HG03521 (cell line): Measurements from ENCODE around the gene HDAC10.
"Not testable (repeated sequence)": the region's sequence is repeated elsewhere in the genome, so short reads cannot be mapped to it uniquely, and the experiment has no call there.

Source experiments
- ATAC-seq: cut with Tn5 transposase; IDR thresholded peaks from one replicate; pipeline ENCODE4 v1.9.1; 2021; ENCODE audit warnings: mild to moderate bottlenecking, moderate library complexity; ENCODE audit not compliant: unreplicated experiment

HDAC10 gene

GRCh38 chr22:50285568-50286229 lies 34.6 kb upstream of the HDAC10 start:
- ATAC-seq, result no peak

GRCh38 chr22:50284479-50284878 lies 33.4 kb upstream of the HDAC10 start:
- ATAC-seq, result no peak

- ATAC-seq, result no peak
Observed at GRCh38 chr22:50283821-50284220, 32.8 kb upstream of the HDAC10 start.

GRCh38 chr22:50282361-50283155 lies 31.5 kb upstream of the HDAC10 start:
- no peak for ATAC-seq

GRCh38 chr22:50281957-50282356 lies 30.9 kb upstream of the HDAC10 start:
- ATAC-seq, result no peak

- ATAC-seq, result no peak
Observed at GRCh38 chr22:50281384-50281760, 30.3 kb upstream of the HDAC10 start.

GRCh38 chr22:50280708-50281383 lies 29.8 kb upstream of the HDAC10 start:
- ATAC-seq, result no peak

- no peak for ATAC-seq
Observed at GRCh38 chr22:50280022-50280707, 29.1 kb upstream of the HDAC10 start.

- ATAC-seq, result no peak
Observed at GRCh38 chr22:50278956-50279619, 28.0 kb upstream of the HDAC10 start.

GRCh38 chr22:50278461-50278860 lies 27.4 kb upstream of the HDAC10 start:
- ATAC-seq, result no peak

GRCh38 chr22:50277761-50278160 lies 26.7 kb upstream of the HDAC10 start:
- ATAC-seq, result no peak

- peak; percentile 55 for ATAC-seq
Observed at GRCh38 chr22:50276143-50276542, 25.1 kb upstream of the HDAC10 start.

GRCh38 chr22:50275181-50276055 lies 24.4 kb upstream of the HDAC10 start:
- ATAC-seq, result no peak

- ATAC-seq, result no peak
Observed at GRCh38 chr22:50274771-50275170, 23.7 kb upstream of the HDAC10 start.

- ATAC-seq, result no peak
Observed at GRCh38 chr22:50274311-50274710, 23.2 kb upstream of the HDAC10 start.

GRCh38 chr22:50273781-50274180 lies 22.7 kb upstream of the HDAC10 start:
- ATAC-seq, result not testable (repeated sequence)

- not testable (repeated sequence) for ATAC-seq
Observed at GRCh38 chr22:50273352-50273751, 22.3 kb upstream of the HDAC10 start.

GRCh38 chr22:50272044-50272802 lies 21.2 kb upstream of the HDAC10 start:
- no peak for ATAC-seq

GRCh38 chr22:50271519-50271970 lies 20.5 kb upstream of the HDAC10 start:
- ATAC-seq, result no peak
